ENCODE measurements around the gene AGL.

GRCh38 chr1:99811075-99811474 is 39.1 kb upstream of the AGL start:
- no peak for TF ChIP-seq CTCF (IDR thresholded peaks at IDR 0.05)
- no peak for TF ChIP-seq POLR2A (IDR thresholded peaks at IDR 0.05)
